GM12875 (cell line): ENCODE measurements around the gene KRTAP10-6.
"Not testable (repeated sequence)": the region's sequence is repeated elsewhere in the genome, so short reads cannot be mapped to it uniquely, and the experiment has no call there.

Source experiments
- H3K4me3 ChIP-seq: one replicate; pipeline ENCODE4 v1.5.1; 2011; ENCODE audit warnings: low read depth, low read length, control low read depth
- TF ChIP-seq, protein P1 (sequence below): IDR thresholded peaks from 2 replicates; pipeline ENCODE4 v1.5.1; 2011; ENCODE audit warnings: low read depth, mild to moderate bottlenecking, control low read depth, inconsistent platforms, low read length, moderate library complexity, borderline replicate concordance; ENCODE audit not compliant: insufficient read depth

The KRTAP10-6 gene

DNA sequence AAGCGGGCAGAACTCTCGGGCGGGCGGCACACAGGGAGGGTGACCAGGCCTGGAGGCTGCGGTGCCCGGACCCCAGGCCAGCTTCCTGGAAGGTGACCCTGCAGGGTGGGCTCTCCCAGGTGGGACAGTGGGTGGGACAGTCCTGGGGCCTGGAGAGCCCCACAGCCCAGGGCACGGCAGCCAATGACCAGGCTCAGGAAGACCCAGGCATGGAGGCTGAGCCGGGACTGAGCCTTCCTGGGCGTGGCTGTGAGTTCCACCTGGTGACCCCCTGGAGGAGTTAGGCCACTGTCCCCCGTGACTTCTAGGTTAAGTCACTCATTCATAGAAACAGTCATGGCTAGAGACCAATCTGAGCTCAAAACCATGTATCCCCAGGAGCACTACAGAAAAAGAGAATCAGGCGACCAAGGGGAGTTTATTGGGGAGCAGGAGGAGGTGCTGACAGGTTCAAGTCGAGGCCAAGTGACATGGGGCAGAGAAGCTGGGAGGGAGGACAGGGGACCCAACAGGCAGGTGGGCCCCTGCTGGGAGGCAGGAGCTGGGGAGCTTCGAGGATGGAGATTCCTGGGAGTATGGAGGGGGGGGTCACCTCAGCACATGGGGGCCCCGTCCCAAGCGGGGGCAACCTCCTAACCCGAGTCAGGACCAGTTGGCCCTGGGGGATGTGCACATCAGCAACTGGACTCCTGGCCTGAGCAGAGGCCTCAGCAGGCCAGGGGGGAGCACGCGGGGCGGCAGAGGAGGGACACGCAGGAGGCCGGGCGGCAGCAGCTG is 13.1 kb downstream of the KRTAP10-6 start:
- TF ChIP-seq, protein P1, sequence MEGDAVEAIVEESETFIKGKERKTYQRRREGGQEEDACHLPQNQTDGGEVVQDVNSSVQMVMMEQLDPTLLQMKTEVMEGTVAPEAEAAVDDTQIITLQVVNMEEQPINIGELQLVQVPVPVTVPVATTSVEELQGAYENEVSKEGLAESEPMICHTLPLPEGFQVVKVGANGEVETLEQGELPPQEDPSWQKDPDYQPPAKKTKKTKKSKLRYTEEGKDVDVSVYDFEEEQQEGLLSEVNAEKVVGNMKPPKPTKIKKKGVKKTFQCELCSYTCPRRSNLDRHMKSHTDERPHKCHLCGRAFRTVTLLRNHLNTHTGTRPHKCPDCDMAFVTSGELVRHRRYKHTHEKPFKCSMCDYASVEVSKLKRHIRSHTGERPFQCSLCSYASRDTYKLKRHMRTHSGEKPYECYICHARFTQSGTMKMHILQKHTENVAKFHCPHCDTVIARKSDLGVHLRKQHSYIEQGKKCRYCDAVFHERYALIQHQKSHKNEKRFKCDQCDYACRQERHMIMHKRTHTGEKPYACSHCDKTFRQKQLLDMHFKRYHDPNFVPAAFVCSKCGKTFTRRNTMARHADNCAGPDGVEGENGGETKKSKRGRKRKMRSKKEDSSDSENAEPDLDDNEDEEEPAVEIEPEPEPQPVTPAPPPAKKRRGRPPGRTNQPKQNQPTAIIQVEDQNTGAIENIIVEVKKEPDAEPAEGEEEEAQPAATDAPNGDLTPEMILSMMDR: no peak

DNA sequence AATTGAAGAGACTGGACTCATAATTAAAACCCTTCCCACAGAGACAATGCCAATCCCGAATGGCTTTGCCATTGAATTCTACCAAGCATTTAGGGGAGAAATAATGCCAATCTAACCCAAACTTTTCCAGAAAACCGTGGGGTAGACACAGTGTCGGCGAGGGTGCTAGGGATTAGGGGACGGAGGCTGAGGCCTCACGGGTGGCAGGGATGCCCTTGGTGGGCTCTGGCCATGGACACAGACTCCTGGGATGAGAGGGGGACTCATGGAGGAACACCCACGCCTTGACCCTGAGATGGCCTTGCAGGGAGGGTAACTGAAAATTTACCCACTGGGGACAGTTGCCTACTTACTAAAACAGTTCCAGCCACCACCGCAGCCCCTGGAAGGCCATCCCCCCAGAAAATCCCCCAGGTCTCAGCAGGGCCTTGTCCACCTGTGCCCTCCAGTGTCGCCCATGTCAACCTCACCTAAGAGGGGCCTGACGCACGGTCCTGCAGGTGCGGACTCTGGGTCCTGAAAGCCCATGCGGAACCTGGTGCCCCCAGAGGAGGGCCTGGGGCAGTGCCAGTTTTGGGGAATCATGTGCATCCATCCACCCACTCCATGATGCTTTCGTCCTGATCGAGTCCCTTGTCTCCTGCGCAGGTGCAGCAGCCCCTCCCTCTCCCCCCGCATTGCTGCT is 13.8 kb downstream of the KRTAP10-6 start:
- H3K4me3 ChIP-seq: no peak overlapping the region
- TF ChIP-seq, protein P1: no peak

More for the DNA sequence above, 13.1 kb downstream of the KRTAP10-6 start:
- H3K4me3 ChIP-seq: no peak overlapping the region

DNA sequence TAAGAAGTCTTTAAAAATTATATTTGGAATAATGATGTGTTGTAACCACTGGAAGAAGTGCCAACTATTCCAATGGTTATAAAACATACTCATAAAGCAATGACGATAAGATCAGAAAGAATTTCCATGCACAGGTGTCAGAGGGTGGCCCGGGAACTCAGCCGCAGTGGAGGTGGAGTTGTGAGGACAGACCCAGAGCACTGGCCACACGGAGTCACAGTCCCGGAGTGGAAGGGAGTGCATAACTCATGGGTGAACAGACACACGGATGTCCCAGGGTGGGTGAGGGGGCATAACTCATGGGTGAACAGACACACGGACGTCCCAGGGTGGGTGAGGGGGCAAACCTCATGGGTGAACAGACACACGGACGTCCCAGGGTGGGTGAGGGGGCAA is 16.3 kb downstream of the KRTAP10-6 start:
- TF ChIP-seq, protein P1: no peak
- no peak overlapping the region for H3K4me3 ChIP-seq

DNA sequence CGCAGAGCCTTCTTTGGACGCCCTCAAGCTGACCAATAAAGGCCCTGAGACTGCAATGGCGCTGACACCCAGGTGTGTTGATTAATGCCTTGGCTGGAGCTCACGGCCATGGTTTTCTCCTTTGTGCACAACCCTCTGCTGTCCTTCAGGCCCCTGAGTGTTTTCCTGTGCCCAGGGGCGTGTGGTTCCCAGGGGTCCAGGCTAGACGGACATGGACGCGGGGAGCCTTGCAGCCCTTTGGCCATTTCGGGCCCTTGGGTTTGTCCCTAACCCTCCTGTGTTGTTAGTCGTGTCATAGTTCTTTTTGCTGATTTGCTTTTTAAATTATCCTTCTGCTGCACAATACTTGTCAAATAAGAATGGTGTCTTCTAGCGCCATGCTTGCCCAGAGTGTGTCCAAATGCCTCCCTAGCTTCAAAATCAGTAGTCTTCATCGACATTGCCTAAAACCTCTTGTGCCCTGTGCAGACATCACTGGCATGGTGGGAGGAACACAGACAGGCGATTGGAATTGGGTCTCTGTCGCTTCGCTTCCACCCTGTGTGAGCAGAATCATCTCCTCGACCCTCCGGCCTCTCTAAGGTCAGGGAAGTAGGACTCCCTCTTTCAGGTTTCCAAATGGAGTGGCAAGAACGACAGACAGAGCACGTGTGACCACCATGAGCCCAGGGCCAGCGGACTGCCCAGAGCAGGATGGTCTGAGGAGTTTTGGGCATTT is 16.8 kb downstream of the KRTAP10-6 start:
- TF ChIP-seq, protein P1: no peak
- no peak overlapping the region for H3K4me3 ChIP-seq

DNA sequence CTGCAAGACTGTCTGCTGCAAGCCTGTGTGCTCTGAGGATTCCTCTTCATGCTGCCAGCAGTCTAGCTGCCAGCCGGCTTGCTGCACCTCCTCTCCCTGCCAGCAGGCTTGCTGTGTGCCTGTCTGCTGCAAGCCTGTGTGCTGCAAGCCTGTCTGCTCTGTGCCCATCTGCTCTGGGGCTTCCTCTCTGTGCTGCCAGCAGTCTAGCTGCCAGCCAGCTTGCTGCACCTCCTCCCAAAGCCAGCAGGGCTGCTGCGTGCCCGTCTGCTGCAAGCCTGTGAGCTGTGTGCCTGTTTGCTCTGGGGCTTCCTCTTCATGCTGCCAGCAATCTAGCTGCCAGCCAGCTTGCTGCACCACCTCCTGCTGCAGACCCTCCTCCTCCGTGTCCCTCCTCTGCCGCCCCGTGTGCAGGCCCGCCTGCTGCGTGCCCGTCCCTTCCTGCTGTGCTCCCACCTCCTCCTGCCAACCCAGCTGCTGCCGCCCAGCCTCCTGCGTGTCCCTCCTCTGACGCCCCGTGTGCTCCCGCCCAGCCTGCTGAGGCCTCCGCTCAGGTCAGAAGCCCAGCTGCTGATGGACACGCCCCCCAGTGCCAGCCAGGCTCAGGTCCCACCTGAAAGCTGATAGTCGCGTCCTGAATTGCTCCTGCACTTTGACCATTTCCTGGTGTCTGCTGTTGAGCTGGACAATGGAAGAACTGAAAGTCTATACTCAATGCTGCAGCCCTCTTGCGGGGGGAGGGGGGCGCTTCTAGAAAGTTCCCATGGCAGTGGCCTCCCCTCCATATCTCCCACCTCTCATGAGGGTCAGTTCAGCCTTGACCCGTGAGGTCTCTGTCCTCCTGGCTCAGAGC is 17.6 kb downstream of the KRTAP10-6 start:
- TF ChIP-seq, protein P1: 0 out of 2 replicates have a peak, but pooled peaks have one; percentile 6
- H3K4me3 ChIP-seq: no peak overlapping the region

DNA sequence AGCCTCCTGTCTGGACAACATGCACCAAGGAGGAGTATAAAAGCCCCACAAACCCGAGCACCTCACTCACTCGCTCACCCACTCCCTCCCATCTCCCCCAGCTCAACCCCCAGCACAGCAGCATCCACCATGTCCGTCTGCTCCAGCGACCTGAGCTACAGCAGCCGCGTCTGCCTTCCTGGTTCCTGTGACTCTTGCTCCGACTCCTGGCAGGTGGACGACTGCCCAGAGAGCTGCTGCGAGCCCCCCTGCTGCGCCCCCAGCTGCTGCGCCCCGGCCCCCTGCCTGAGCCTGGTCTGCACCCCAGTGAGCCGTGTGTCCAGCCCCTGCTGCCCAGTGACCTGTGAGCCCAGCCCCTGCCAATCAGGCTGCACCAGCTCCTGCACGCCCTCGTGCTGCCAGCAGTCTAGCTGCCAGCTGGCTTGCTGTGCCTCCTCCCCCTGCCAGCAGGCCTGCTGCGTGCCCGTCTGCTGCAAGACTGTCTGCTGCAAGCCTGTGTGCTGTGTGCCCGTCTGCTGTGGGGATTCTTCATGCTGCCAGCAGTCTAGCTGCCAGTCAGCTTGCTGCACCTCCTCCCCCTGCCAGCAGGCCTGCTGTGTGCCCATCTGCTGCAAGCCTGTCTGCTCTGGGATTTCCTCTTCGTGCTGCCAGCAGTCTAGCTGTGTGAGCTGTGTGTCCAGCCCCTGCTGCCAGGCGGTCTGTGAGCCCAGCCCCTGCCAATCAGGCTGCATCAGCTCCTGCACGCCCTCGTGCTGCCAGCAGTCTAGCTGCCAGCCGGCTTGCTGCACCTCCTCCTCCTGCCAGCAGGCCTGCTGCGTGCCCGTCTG is 18.5 kb downstream of the KRTAP10-6 start, which contains the start of gene KRTAP10-4:
Gene KRTAP10-4, plus strand, starts transcription at position 100 of the 827 bp plus-strand sequence. Its CDS starts 30 bp downstream, at position 130.
- H3K4me3 ChIP-seq: not testable (repeated sequence)
